GM18505 (cell line): Measurements from ENCODE around the gene DUSP16.
"Not testable (repeated sequence)": the region's sequence is repeated elsewhere in the genome, so short reads cannot be mapped to it uniquely, and the experiment has no call there.

ENCODE experiments used
- ATAC-seq: cut with Tn5 transposase; IDR thresholded peaks from one replicate; pipeline ENCODE4 v1.9.1; 2021; ENCODE audit not compliant: unreplicated experiment
- POLR2A ChIP-seq: IDR thresholded peaks from 4 replicates; pipeline ENCODE4 v1.6.1; 2011; ENCODE audit warnings: borderline replicate concordance; ENCODE audit not compliant: insufficient read depth, insufficient read length; ENCODE audit errors: extremely low read depth

Gene DUSP16

GRCh38 chr12:12562585-12563261 lies at the start of gene DUSP16:
Gene DUSP16, minus strand, starts transcription at chr12:12562863. Its CDS starts 41,765 bp downstream, at chr12:12521098.
- peak; percentile 76 for ATAC-seq
- peak; percentile 81 for TF ChIP-seq POLR2A

DNA sequence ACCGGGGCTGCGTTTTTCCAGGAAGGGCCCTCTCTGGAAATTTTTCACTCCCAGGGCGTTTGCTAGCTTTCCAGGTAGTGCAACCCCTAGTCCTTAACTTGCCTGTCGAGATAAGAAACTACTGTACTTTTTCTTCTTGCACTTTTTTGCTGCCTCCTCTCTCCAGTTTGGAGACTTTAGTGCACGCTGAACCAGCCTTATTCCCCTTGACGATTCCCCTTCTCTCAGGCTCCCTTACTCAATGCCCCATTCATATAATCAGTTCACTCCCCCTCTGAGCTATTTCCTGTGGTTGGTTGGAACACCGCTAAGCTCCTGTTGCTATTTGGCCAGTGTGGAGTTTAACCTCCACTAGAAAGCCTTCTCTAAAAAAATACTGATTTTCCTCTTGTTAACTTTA lies 49.7 kb upstream of the DUSP16 start:
- no peak for TF ChIP-seq POLR2A
- ATAC-seq: no peak

DNA sequence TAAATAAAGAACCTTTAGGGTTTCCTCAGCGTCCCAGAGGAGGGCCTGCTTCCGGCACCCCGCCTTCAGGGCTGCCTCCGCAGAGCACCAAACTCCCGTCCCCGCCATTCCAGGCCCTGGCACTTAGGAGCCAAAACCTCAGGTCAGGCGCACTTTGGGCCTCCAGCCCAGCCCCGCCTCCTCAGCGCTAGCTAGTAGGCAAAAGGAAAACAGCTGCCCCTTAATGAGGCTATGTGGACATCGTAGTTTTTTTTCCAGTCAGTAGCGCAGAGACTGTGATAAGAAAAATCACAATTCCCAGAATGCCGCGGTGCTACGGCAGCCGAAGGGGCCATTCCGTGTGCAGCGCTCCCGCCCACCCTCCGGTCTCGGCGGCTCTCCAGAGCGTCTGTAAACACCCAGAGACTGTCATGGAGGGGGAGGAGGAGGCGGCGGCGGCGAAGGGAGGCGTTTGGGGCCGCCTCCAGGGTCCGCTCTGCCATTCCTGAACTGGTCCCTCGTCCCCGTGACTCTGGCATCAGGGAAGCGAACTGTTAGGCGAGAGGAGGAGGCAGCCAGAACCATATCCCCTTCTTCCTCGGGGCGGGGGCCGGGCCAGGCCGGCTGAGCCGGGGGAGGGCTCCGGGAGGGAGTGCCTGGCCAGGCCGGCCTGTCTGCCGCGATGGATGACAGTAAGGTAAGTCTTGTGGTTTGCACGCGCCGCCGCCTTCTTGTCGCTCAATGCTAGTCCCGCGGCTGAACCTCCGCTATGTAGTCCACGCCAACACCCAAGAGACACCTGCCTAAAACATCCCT lies 49.0 kb upstream of the DUSP16 start, which contains the start of gene CREBL2:
Gene CREBL2, plus strand, starts transcription at position 365 of the 795 bp plus-strand sequence. Its CDS starts 297 bp downstream, at position 662.
- TF ChIP-seq POLR2A: peak; percentile 74
- peak; percentile 68 for ATAC-seq

- no peak for ATAC-seq
- TF ChIP-seq POLR2A: no peak
These were observed 48.0 kb upstream of the DUSP16 start for GRCh38 chr12:12610711-12611110.

DNA sequence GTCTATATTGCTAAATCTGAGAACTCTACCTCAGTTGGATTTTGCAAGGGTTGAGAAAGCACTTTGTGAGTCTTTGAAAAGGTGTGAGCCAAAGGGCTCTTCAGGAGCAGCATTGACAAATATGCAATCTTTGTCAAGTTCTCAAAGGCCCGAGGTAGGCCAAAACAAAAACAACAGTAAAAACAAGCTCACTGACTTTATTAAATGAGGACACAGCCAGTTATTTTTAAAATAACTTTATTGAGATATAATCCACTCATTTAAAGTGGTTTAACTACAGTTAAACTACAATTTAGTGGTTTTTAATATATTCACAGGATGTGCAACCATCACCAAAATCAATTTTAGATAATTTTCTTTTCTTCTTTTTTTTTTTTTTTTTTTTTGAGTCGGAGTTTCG lies 47.0 kb upstream of the DUSP16 start:
- TF ChIP-seq POLR2A: no peak
- no peak for ATAC-seq

- TF ChIP-seq POLR2A: no peak
- ATAC-seq: no peak
These were observed 45.9 kb upstream of the DUSP16 start for GRCh38 chr12:12608557-12608957.

GRCh38 chr12:12606781-12607589 lies 44.3 kb upstream of the DUSP16 start:
- no peak for ATAC-seq
- no peak for TF ChIP-seq POLR2A

DNA sequence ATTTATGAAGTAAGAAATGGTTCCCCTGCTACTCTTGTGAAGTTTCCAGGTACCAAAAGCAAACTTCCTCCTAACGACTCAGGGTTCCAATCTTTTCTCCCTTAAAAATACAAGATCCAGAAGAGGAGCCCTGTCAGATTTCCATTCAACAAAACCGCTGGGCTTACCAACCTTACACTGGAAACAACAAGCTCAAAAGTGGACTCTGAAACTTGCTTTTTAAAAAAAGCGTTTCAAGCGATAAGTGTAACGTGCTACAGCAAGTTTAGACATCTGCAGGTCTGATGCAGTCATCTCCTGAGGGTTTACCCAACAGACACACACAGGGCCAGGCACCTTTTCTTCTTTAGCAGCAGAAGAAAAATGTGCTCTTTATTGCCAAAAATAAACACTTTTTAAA lies 42.1 kb upstream of the DUSP16 start:
- no peak for TF ChIP-seq POLR2A
- no peak for ATAC-seq

- no peak for ATAC-seq
- no peak for TF ChIP-seq POLR2A
These were observed 38.0 kb upstream of the DUSP16 start for GRCh38 chr12:12600659-12601058.

- ATAC-seq: no peak
- TF ChIP-seq POLR2A: no peak
These were observed 37.3 kb upstream of the DUSP16 start for GRCh38 chr12:12599750-12600643.

GRCh38 chr12:12598864-12599263 lies 36.2 kb upstream of the DUSP16 start:
- no peak for ATAC-seq
- no peak for TF ChIP-seq POLR2A

- not testable (repeated sequence) for ATAC-seq
These were observed 33.9 kb upstream of the DUSP16 start for GRCh38 chr12:12596598-12596997.

DNA sequence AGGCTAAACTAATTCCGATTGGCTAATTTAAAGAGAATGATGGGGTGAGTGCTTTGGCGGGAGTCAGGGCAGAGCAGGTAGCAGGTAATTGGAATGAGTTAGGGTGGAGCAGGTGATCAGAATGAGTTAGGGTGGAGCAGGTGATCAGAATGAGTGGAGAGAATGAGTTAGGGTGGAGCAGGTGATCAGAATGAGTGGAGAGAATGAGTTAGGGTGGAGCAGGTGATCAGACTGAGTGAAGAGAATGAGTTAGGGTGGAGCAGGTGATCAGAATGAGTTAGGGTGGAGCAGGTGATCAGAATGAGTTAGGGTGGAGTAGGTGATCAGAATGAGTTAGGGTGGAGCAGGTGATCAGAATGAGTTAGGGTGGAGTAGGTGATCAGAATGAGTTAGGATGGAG lies 33.3 kb upstream of the DUSP16 start:
- not testable (repeated sequence) for ATAC-seq
